Ascending aorta (tissue), 2 donors: Measurements from ENCODE around the gene ENDOV. TPM values are rescaled to one million over a fixed set of nuclear protein-coding genes. Genes with fewer than 3 reads are reported as not detected.

Experiments
- DNase-seq, 2 donors: peaks; one replicate each; pipeline ENCODE4 v3.0.0-alpha.2; 2019; ENCODE audit warnings: low spot score in 2 of 2
- H3K27ac ChIP-seq, 2 donors: fragments of 200-600 bp; sonication (generic); one replicate each; pipeline ENCODE4 v1.5.1; 2016 to 2017; ENCODE audit warnings: mild to moderate bottlenecking in 1 of 2
- H3K27me3 ChIP-seq: fragments of 200-600 bp; sonication (generic); one replicate; pipeline ENCODE4 v1.5.1; 2017
- H3K36me3 ChIP-seq, 2 donors: fragments of 200-600 bp; sonication (generic); one replicate each; pipeline ENCODE4 v1.5.1; 2016
- H3K4me1 ChIP-seq, 2 donors: fragments of 200-600 bp; sonication (generic); one replicate each; pipeline ENCODE4 v1.5.1; 2016 to 2017; ENCODE audit warnings: mild to moderate bottlenecking in 1 of 2
- H3K4me3 ChIP-seq, 2 donors: fragments of 200-600 bp; sonication (generic); one replicate each; pipeline ENCODE4 v1.5.1; 2016 to 2017; ENCODE audit warnings: mild to moderate bottlenecking in 1 of 2
- H3K9me3 ChIP-seq, 2 donors: fragments of 200-600 bp; sonication (generic); one replicate each; pipeline ENCODE4 v1.5.1; 2016
- CTCF ChIP-seq, 3 experiments: fragments of 200-600 bp in 2 of 3; fragments of 450-650 bp in 1 of 3; sonication (generic) in 2 of 3; IDR thresholded peaks; one replicate each; pipeline ENCODE4 v1.5.1; 2016 to 2019; ENCODE audit warnings: antibody characterized with exemption in 3 of 3, mild to moderate bottlenecking in 1 of 3, moderate library complexity in 1 of 3
- intact Hi-C: fragments of 100-400 bp; cut with DNase I; formaldehyde crosslinking; loops from one replicate; pipeline ENCODE4 v1.15.1; 2023
- total RNA-seq: library from RNA; depleted of rRNA; stranded (reverse); fragments of >200 nt; gene quantifications from one replicate; pipeline ENCODE4 v1.1.0, GENCODE V29; 2016

Gene ENDOV
- total RNA-seq, 1 donor from 2014 or later: 18.0 TPM

- H3K27ac ChIP-seq: peak overlapping the region; percentile 96 to 100
- intact Hi-C loops: loop anchor here (1.0 kb wide), 2 partner anchors 39 to 580 kb away; partner anchors contain the start of gene ENDOV
- H3K36me3 ChIP-seq: no peaks in the 10 kb centered on the region
- no peaks in the 10 kb centered on the region for H3K27me3 ChIP-seq
- peak overlapping the region; percentile 71 to 84 for H3K4me3 ChIP-seq
- peak; percentile 80 to 97 for DNase-seq
- H3K9me3 ChIP-seq: no peaks in the 10 kb centered on the region
- H3K4me1 ChIP-seq: peaks cover 4 to 17% of the 10 kb centered on the region in 2 donors
- peak in 1 of 3 experiments; percentile 12 for TF ChIP-seq CTCF (IDR thresholded peaks at IDR 0.05)
Measured at GRCh38 chr17:80454557-80455335, 39.8 kb downstream of the ENDOV start.

- Histone ChIP-seq H3K9me3 (no peaks in the 10 kb centered on the region), H3K4me1 (peaks cover 4 to 14% of the 10 kb centered on the region in 2 donors), H3K27ac (peak overlapping the region; percentile 96 to 100), H3K36me3 (no peaks in the 10 kb centered on the region), H3K4me3 (peak overlapping the region; percentile 71 to 84), H3K27me3 (no peaks in the 10 kb centered on the region)
- no peak for TF ChIP-seq CTCF (IDR thresholded peaks at IDR 0.05)
- peak in 1 of 2 donors; percentile 76 for DNase-seq
- intact Hi-C loops: loop anchor here (1.0 kb wide), 1 partner anchor 579 kb away; no protein-coding TSS in a partner anchor
Measured at GRCh38 chr17:80455336-80455710, 40.4 kb downstream of the ENDOV start.

- intact Hi-C loops: loop anchor here (1.0 kb wide), 1 partner anchor 579 kb away; no protein-coding TSS in a partner anchor
- Histone ChIP-seq H3K4me3 (peak overlapping the region; percentile 71 to 84), H3K9me3 (no peaks in the 10 kb centered on the region), H3K27me3 (no peaks in the 10 kb centered on the region), H3K4me1 (peaks cover 4 to 12% of the 10 kb centered on the region in 2 donors), H3K36me3 (no peaks in the 10 kb centered on the region), H3K27ac (peak overlapping the region; percentile 96 to 100)
- DNase-seq: no peak
- no peak for TF ChIP-seq CTCF (IDR thresholded peaks at IDR 0.05)
Measured at GRCh38 chr17:80455784-80456183, 40.8 kb downstream of the ENDOV start.

- Histone ChIP-seq H3K9me3 (no peaks in the 10 kb centered on the region), H3K36me3 (no peaks in the 10 kb centered on the region), H3K4me3 (no peak overlapping the region), H3K27ac (peak overlapping the region; percentile 96 to 100), H3K4me1 (peaks cover 4 to 12% of the 10 kb centered on the region in 2 donors), H3K27me3 (no peaks in the 10 kb centered on the region)
- TF ChIP-seq CTCF (IDR thresholded peaks at IDR 0.05): no peak
- intact Hi-C loops: no loop called here
- DNase-seq: no peak
Measured at GRCh38 chr17:80456465-80457235, 41.7 kb downstream of the ENDOV start.

GRCh38 chr17:80457236-80457856 lies 42.4 kb downstream of the ENDOV start:
- H3K27me3 ChIP-seq: no peaks in the 10 kb centered on the region
- no peak for TF ChIP-seq CTCF (IDR thresholded peaks at IDR 0.05)
- intact Hi-C loops: no loop called here
- H3K4me1 ChIP-seq: peaks cover 4 to 12% of the 10 kb centered on the region in 2 donors
- H3K27ac ChIP-seq: no peak overlapping the region
- no peaks in the 10 kb centered on the region for H3K36me3 ChIP-seq
- no peak for DNase-seq
- H3K4me3 ChIP-seq: no peak overlapping the region
- no peaks in the 10 kb centered on the region for H3K9me3 ChIP-seq
